Retina (tissue), 1 donor: ENCODE data around the gene MYL3.

Source experiments
- DNase-seq: peaks from one replicate; pipeline ENCODE4 v3.0.0-alpha.2; 2016

The MYL3 gene

DNA sequence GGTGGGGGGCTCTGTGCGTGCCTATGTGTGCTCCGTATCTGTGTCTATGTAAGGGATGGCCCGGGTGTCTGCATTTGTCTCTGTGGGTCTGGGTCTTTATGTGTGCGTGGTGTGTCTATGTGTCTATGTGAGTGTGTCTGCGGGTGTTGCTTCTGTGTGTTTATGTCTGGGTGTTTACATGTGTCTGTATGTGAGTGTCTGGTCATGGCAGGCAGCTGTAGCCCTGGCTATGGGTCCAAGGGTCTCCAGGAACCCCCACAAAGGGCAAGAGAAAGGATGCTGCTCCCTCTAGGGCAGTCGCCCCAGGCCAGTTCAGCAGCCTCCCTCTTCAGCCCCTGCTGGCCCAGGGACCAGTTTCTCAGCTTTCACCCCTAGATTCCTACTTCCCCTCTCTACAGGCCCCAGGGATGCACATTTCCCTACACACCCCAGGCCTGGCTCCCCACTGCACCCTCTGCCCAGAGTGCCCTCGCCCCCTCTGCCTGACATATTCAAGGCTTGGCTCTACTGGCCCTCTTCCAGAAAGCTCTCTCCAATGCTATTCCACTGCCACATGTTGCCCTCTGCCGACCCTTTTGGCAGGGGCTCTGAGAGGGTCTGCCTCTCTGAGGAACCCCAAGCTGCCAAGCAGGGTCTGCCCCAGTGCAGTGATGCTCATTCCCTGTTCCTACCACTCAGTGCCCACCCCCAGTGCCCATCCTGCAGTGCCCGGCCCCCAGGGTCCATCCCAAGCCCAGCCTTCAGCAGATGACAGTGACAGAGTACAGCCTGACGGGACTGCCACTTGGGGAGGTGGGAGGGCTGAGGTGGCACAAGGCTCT is 1.0 kb upstream of the MYL3 start:
- no peak for DNase-seq

- no peak for DNase-seq
These were observed 747 bp downstream of the MYL3 start for GRCh38 chr3:46862369-46863025.

GRCh38 chr3:46861605-46862368 is 1.5 kb downstream of the MYL3 start:
- DNase-seq: no peak

DNA sequence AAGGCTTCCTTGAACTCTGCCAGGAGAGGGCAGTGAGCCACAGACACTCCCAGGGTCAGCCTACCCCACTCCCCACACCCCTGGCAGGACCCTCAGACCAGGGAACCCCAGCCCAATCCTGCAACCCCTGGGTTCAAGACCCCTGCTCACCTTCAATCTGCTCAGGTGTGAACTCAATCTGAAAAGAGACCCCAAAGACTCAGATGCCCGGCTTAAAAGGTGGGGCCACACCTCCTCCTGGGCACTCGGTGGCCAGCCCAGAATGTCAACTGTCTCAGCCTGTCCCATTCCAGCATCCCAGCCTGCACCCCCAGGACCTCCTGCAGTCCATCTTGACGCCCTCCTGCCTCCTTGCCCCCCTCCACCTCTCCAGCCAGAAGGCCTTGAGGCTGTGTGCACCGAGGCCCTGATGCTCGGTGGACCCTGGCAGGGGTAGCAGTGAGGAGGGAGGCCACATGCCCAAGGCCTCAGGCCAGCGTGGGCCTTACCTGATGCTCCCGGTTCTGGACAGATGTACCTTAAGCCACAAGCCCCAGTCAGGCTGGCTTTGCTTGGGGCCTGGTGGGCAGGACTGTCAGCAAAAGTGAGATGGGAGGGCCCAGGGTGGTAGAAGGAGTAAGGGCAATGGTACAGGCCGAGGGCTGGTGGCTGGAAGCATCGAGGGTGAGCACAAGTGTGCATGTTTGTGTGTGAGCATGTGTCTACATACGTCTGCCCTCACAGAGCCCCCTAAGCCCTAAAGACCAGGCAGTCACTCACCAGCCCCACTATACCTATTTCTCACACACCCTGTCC is 2.2 kb downstream of the MYL3 start:
- DNase-seq: no peak

- no peak for DNase-seq
These were observed 3.0 kb downstream of the MYL3 start for GRCh38 chr3:46860017-46860809.

- no peak for DNase-seq
These were observed 4.1 kb downstream of the MYL3 start for GRCh38 chr3:46859001-46859710.

DNA sequence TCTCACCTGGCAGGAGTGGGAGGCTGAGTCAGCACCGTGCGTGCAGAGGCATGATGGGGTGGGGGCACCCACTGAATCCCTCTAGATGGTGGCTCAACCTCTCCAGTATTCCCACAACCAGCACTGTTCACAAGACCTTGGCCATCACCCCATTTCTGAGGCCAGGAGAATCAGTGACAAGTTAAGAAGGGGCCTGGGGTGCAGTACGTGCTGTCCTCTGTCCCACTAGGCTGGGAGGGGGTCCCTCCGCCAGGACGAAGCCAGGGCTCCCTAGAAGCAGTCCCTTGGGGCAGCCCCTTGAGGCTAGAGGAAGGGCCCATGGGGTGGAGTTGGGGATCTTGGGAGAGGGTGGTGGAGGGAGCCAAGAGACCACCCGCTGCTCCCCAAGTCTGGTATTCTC is 4.8 kb downstream of the MYL3 start:
- DNase-seq: no peak

- DNase-seq: no peak
These were observed 5.5 kb downstream of the MYL3 start for GRCh38 chr3:46857485-46858341.

- DNase-seq: no peak
These were observed 6.4 kb downstream of the MYL3 start for GRCh38 chr3:46856576-46857471.

DNA sequence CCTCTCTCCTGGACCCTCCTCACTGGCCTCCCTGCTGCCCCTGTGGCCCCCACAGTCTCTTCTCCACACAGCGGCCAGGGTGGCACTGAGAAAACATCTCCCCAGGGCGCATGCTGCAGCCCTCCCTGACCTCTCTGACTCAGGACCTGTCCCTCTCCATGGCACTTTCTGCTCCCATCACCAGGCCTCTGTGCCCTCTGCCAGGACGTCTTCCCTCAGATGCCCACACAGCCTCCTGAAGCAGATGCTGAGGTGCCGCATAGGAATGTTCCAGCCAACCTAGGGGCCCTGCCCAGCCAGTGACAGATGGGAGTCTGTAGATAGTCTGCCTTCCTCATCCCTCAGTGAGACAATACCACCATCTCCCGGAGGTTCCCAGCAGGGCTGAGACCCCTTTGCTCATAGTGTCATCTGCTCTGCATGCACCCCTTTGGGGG is 8.7 kb downstream of the MYL3 start:
- no peak for DNase-seq

DNA sequence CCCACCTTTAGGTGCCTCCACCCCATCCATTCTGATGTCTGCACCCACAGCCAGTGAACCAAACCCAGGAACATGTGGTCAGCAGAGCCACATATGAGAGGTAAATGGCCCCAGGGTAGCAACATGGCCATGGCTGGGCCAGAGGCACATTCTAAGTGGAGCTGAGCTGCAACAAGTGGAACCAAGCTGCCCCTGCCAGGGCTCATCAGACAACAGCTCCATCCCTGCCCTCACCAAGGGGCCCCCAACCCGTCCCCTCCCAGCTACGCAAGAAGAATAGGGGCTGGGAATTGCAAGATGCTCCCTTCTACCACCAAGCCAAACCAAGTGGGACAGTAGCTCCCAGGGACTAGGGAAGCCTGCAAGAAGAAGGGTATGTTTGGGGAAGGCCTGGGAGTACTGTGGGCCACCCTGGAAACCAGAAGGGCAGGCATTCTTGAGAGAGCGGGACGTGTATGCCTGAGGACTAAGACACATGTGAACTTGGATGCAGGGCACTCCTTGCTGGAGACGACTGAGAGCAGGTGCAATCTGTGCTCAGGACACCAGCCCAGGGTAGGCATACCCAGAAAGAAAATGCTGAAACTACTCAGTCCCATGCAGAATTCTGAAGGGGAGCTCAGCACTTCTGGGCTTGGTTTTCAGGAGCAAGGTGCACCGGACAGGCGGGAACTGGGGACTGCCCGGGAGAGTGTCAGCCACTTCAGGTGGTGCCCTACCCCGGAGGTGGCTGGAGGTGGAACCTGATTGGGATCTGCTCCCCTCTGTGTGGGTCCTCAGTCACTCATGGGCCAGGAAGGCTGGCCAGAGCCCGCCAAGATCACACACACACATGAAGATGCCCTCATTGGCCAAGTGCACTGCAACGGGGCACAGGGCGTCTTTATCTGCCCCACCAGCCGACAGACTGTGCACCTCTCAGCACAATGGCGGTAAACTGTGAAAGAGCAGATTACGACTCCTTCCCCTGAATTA is 9.5 kb downstream of the MYL3 start:
- no peak for DNase-seq

- DNase-seq: no peak
These were observed 10.3 kb downstream of the MYL3 start for GRCh38 chr3:46852839-46853355.

DNA sequence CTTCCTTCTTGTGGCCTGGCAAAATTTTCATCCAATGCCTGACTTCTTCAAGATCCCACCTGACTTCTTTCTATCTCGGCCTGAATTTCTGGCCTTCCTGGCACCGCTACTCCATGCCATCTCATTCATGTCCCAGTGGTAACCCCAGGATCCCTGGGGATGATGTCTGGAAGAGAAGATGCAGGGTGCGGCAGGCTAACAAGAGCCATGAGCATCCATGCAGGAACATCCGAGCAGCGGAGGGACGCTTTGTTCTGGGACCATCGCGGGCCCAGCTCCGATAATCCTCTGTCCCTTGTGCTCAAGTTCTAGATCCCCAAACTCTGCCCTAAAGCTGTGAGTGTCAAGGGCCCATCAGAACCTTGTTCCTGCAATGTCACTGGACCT is 10.9 kb downstream of the MYL3 start:
- DNase-seq: no peak

- DNase-seq: no peak
These were observed 11.6 kb downstream of the MYL3 start for GRCh38 chr3:46851364-46852333.

DNA sequence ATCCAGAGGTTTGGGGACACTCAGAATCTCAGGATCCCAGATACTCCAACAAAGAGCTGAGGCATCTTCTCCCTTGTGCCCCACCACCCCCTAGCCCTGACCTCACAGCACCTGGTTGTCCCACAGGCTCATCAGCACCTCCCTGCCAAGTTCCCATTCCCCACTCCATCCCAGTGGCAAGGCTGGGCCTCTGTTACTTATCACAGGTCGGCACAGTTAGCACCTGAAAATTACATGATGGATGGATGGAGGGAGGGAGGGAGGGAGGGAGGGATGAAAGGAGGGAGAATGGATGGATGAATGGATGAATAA is 12.8 kb downstream of the MYL3 start:
- DNase-seq: no peak

DNA sequence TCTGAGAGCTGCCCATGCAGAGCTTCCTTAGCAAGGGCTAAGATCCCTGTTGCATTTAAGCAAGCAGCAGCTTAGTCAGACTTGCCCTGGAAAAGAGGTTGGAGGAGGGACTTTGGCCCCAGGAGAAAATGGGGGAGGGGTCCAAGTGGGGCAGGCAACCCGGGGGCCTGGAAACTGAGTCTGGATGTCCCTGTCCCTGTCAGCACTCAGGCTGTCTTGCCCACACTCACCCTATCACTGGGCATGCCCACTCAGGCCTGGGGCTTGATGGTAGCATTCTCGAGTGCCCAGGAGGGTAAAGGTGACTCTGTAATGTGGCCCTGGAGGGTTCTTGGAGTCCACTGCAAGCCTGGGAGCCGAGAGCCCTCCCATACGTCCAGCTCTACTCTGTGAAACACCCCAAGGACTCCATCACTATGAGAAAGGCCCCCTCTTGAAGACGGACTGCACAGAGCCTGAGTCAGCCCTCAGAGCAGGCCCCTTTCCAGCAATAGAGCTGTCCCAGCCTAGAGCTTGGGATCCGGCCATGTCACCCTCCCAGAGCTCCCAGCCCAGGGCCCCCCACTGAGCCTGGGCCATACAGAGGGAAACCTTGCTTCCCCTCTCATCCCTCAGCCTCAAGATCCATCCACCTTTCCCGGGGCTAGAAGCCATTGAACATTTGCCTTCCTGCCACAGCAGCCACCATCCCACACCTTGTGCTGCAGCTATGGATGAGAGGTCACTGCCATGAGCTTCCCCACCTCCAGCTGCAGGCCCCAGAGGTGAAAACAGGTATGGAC is 13.4 kb downstream of the MYL3 start:
- DNase-seq: no peak
